ENCODE data around the gene TAF4.

- TF ChIP-seq CTCF (IDR thresholded peaks at IDR 0.05) (no peak), POLR2A (IDR thresholded peaks at IDR 0.05) (no peak)
Measured at GRCh38 chr20:62056975-62057374, 8.7 kb downstream of the TAF4 start.
